Measurements from ENCODE around the gene ZBP1. TPM values are rescaled to one million over a fixed set of nuclear protein-coding genes. Genes with fewer than 3 reads are reported as not detected.

The ZBP1 gene
- total RNA-seq, 2 experiments from 2014 or later = 39.0 to 40.1 TPM

DNA sequence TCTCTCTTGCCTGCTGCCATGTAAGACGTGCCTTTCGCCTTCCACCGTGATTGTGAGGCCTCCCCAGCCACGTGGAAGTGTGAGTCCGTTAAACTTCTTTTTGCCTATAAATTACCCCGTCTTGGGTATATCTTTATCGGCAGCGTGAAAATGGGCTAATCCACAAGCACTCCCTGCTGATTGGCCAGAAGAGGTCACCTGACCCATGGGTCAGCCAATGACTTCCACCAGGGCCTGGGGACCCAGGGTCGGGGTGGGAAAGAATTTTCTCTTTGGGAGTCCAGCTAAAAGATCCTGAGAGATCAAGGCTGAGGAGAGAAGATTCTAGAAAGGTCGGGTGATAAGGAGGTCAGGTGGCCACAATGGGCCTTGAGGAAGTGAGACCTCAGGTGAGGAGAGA lies 17.1 kb downstream of the ZBP1 start:
- Mint-ChIP-seq H3K27ac (no peak overlapping the region), H3K9me3 (no peaks in the 10 kb centered on the region), H3K36me3 (ENCODE audit: low read depth) (peaks cover 28% of the 10 kb centered on the region), H3K4me3 (no peak overlapping the region), H3K4me1 (ENCODE audit: low read depth) (no peaks in the 10 kb centered on the region), H3K27me3 (no peaks in the 10 kb centered on the region)
- POLR2A ChIA-PET = interaction anchor here (2.1 kb wide), 1 partner anchor 17 kb away, joined by 12 read pairs; the partner anchor contains the start of gene ZBP1
- DNase-seq (no peak), ATAC-seq (ENCODE audit: poor library complexity) (no peak)
- Histone ChIP-seq H3K9me3 (ENCODE audit: control insufficient read depth in 1 of 2, insufficient read depth in 1 of 2, low read length in 2 of 2) (no peaks in the 10 kb centered on the region), H3K27ac (ENCODE audit: low read depth in 1 of 2, low read length in 2 of 2) (no peak overlapping the region), H3K4me1 (ENCODE audit: insufficient read depth, low read length) (peaks cover 17% of the 10 kb centered on the region), H3K4me3 (ENCODE audit: low read length) (no peak overlapping the region), H3K36me3 (ENCODE audit: insufficient read depth, low read length) (peaks cover 6% of the 10 kb centered on the region), H3K27me3 (ENCODE audit: control insufficient read depth in 1 of 2, insufficient read depth in 2 of 2, low read length in 2 of 2) (no peaks in the 10 kb centered on the region)
- TF ChIP-seq, protein P1, sequence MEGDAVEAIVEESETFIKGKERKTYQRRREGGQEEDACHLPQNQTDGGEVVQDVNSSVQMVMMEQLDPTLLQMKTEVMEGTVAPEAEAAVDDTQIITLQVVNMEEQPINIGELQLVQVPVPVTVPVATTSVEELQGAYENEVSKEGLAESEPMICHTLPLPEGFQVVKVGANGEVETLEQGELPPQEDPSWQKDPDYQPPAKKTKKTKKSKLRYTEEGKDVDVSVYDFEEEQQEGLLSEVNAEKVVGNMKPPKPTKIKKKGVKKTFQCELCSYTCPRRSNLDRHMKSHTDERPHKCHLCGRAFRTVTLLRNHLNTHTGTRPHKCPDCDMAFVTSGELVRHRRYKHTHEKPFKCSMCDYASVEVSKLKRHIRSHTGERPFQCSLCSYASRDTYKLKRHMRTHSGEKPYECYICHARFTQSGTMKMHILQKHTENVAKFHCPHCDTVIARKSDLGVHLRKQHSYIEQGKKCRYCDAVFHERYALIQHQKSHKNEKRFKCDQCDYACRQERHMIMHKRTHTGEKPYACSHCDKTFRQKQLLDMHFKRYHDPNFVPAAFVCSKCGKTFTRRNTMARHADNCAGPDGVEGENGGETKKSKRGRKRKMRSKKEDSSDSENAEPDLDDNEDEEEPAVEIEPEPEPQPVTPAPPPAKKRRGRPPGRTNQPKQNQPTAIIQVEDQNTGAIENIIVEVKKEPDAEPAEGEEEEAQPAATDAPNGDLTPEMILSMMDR (IDR thresholded peaks at IDR 0.05) = no peak
- intact Hi-C loops (cut with DNase I, micrococcal nuclease) = no loop called here
- CTCF ChIA-PET = no interaction called here

DNA sequence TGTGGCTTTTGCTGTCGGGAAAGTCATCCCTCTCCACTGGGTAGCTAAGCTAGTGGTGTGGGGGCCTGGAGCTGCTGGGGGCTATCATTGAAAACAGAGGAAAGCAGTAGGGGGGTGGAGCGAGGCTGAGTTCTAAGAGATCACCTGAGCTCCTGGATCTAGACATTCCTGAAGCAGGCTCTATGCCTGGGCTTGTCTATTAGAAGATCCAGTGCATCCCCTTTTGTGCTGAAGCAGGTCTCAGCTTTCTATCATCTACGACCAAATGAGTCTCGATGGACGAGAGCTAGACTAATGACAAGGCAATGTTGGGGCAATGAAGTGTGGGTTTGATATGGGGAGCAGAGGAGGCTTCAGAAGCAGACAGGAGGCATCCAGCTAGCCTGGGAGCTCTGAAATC lies 18.5 kb downstream of the ZBP1 start:
- intact Hi-C loops (cut with DNase I, micrococcal nuclease) = no loop called here
- TF ChIP-seq, protein P1 (IDR thresholded peaks at IDR 0.05) = no peak
- Histone ChIP-seq H3K36me3 (ENCODE audit: insufficient read depth, low read length) (peaks cover 6% of the 10 kb centered on the region), H3K4me1 (ENCODE audit: insufficient read depth, low read length) (peaks cover 26% of the 10 kb centered on the region), H3K9me3 (ENCODE audit: control insufficient read depth in 1 of 2, insufficient read depth in 1 of 2, low read length in 2 of 2) (no peaks in the 10 kb centered on the region), H3K27me3 (ENCODE audit: control insufficient read depth in 1 of 2, insufficient read depth in 2 of 2, low read length in 2 of 2) (no peaks in the 10 kb centered on the region), H3K4me3 (ENCODE audit: low read length) (no peak overlapping the region), H3K27ac (ENCODE audit: low read depth in 1 of 2, low read length in 2 of 2) (no peak overlapping the region)
- Mint-ChIP-seq H3K27me3 (no peaks in the 10 kb centered on the region), H3K4me3 (no peak overlapping the region), H3K27ac (no peak overlapping the region), H3K9me3 (no peaks in the 10 kb centered on the region), H3K4me1 (ENCODE audit: low read depth) (no peaks in the 10 kb centered on the region), H3K36me3 (ENCODE audit: low read depth) (peaks cover 14% of the 10 kb centered on the region)
- DNase-seq (no peak), ATAC-seq (ENCODE audit: poor library complexity) (no peak)
- ChIA-PET POLR2A (interaction anchor here (0.6 to 2.1 kb wide), 2 partner anchors 9 to 18 kb away, joined by 3 to 12 read pairs; partner anchors contain the start of gene ZBP1), CTCF (no interaction called here)

GRCh38 chr20:57601211-57601570 lies 19.0 kb downstream of the ZBP1 start:
- no peak overlapping the region for H3K27ac Mint-ChIP-seq
- H3K27ac ChIP-seq (ENCODE audit: low read depth in 1 of 2, low read length in 2 of 2) = no peak overlapping the region
- H3K27me3 Mint-ChIP-seq = no peaks in the 10 kb centered on the region
- intact Hi-C loops (cut with DNase I, micrococcal nuclease) = no loop called here
- POLR2A ChIA-PET = interaction anchor here (0.6 to 2.1 kb wide), 3 partner anchors 10 to 27 kb away, joined by 3 to 12 read pairs (median 3); partner anchors contain the start of gene ZBP1
- peaks cover 10% of the 10 kb centered on the region for H3K36me3 Mint-ChIP-seq (ENCODE audit: low read depth)
- no peak for DNase-seq
- H3K4me1 Mint-ChIP-seq (ENCODE audit: low read depth) = no peaks in the 10 kb centered on the region
- no peak overlapping the region for H3K4me3 Mint-ChIP-seq
- H3K4me3 ChIP-seq (ENCODE audit: low read length) = no peak overlapping the region
- no peaks in the 10 kb centered on the region for H3K27me3 ChIP-seq (ENCODE audit: control insufficient read depth in 1 of 2, insufficient read depth in 2 of 2, low read length in 2 of 2)
- no peak for ATAC-seq (ENCODE audit: poor library complexity)
- peaks cover 29% of the 10 kb centered on the region for H3K4me1 ChIP-seq (ENCODE audit: insufficient read depth, low read length)
- H3K9me3 Mint-ChIP-seq = no peaks in the 10 kb centered on the region
- TF ChIP-seq, protein P1 (IDR thresholded peaks at IDR 0.05) = no peak
- H3K9me3 ChIP-seq (ENCODE audit: control insufficient read depth in 1 of 2, insufficient read depth in 1 of 2, low read length in 2 of 2) = no peaks in the 10 kb centered on the region
- H3K36me3 ChIP-seq (ENCODE audit: insufficient read depth, low read length) = peaks cover 6% of the 10 kb centered on the region
- CTCF ChIA-PET = interaction anchor here (1.1 kb wide), 1 partner anchor 608 kb away, joined by 3 read pairs; no protein-coding TSS in a partner anchor

All from CD4-positive, alpha-beta T cell (primary cell).